Activated CD8-positive, alpha-beta memory T cell treated with anti-CD3 and anti-CD28 coated beads, Interleukin-2, amount 10 ng/mL, durations not matched to agents 7 days and 5 days (primary cell): ENCODE measurements around the gene PFDN6. TPM values are rescaled to one million over a fixed set of nuclear protein-coding genes. Genes with fewer than 3 reads are reported as not detected.
A peak's percentile ranks its signal among the peaks of the same experiment; 100 is the strongest.

Source experiments
- ATAC-seq: fragments of 150-1000 bp; cut with Tn5 transposase; one replicate; pipeline ENCODE4 v1.10.0; 2021; ENCODE audit warnings: moderate library complexity
- CTCF ChIA-PET: fragments of 350-600 bp; sonication (Branson Sonifier 250); formaldehyde crosslinking; loops from one replicate; lab custom pipeline; 2021; ENCODE audit warnings: antibody characterized with exemption; lab: Charles Lee
- DNase-seq: peaks from one replicate; pipeline ENCODE4 v3.0.0-alpha.2; 2020
- H3K27ac Mint-ChIP-seq: one replicate; pipeline ENCODE4 v1.8.0; 2021; ENCODE audit warnings: mild to moderate bottlenecking, mixed read lengths
- H3K27me3 Mint-ChIP-seq: one replicate; pipeline ENCODE4 v1.8.0; 2021; ENCODE audit warnings: mixed read lengths
- H3K36me3 Mint-ChIP-seq: one replicate; pipeline ENCODE4 v1.8.0; 2021; ENCODE audit warnings: mild to moderate bottlenecking, mixed read lengths
- H3K4me1 Mint-ChIP-seq: one replicate; pipeline ENCODE4 v1.8.0; 2021; ENCODE audit warnings: mixed read lengths
- H3K4me3 Mint-ChIP-seq: one replicate; pipeline ENCODE4 v1.8.0; 2021; ENCODE audit warnings: mild to moderate bottlenecking, moderate library complexity, mixed read lengths
- H3K9me3 Mint-ChIP-seq: one replicate; pipeline ENCODE4 v1.8.0; 2022; ENCODE audit warnings: low read depth, mixed read lengths
- total RNA-seq, 2 experiments: library from RNA; stranded (reverse); gene quantifications; one replicate each; pipeline ENCODE4 v1.2.3, GENCODE V29; 2021

PFDN6 gene
- total RNA-seq, 2 experiments from 2014 or later = 67.8 to 90.3 TPM

DNA sequence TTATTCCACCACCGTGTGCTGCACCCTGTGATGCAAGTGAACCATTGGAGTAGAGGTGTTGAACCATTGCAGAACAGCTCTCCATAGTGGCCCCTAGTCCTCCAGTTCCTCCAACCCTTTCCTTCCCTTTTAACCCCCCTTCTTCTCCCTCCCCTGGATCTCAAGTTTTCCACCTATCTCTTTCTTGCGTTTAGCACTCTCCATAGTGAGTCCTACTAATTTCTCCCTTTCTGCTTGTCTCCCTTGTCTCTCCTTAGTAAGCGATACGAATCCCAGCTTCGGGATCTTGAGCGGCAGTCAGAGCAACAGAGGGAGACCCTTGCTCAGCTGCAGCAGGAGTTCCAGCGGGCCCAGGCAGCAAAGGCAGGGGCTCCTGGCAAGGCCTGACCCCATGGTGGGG lies 1.1 kb downstream of the PFDN6 start:
- DNase-seq = no peak
- Mint-ChIP-seq H3K4me1 (peaks cover 42% of the 10 kb centered on the region), H3K4me3 (peak overlapping the region; percentile 89), H3K27ac (peak overlapping the region; percentile 89), H3K27me3 (no peaks in the 10 kb centered on the region), H3K9me3 (no peaks in the 10 kb centered on the region), H3K36me3 (peaks cover 25% of the 10 kb centered on the region)
- CTCF ChIA-PET = interaction anchor here (2.1 to 6.3 kb wide), 3 partner anchors 9 to 54 kb away, joined by 6 to 58 read pairs (median 9); partner anchors contain the start of gene B3GALT4
- ATAC-seq = no peak

DNA sequence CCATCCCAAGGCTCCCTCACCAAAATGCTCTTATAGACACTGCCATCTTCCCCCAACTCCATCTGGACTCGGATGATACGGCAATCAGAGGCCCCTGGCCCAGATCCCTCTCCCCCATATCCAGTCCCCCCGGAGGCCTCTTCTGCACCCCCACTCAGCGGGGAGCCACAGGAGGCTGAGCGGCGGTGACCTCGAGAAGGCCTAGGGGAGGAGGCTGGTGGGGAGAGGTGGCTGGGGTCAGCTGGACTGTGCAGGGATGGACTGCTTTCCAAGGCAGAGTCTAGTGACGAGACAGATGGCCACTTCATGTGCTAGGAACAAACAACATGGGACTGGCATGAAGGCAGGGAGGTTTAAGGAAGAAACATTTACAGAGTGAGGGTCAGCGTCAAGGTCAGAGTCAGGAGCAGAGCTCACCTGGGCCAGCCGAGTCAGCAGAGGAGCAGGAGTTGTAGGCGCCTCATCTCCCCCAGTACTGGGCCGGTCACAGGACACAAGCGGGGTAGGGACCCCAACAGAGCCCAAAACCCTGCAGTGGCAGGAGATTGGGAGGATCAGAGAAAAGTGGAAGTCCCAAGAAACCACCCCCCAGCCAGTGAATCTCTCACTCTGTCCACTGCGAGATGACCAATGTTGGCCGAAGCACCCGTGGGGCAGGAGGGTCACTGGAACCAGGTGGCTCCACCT lies 3.7 kb downstream of the PFDN6 start:
- Mint-ChIP-seq H3K4me1 (peaks cover 40% of the 10 kb centered on the region), H3K36me3 (peaks cover 17% of the 10 kb centered on the region), H3K9me3 (no peaks in the 10 kb centered on the region), H3K27ac (peak overlapping the region; percentile 5), H3K27me3 (no peaks in the 10 kb centered on the region), H3K4me3 (no peak overlapping the region)
- no peak for DNase-seq
- ATAC-seq = no peak
- CTCF ChIA-PET = no interaction called here

DNA sequence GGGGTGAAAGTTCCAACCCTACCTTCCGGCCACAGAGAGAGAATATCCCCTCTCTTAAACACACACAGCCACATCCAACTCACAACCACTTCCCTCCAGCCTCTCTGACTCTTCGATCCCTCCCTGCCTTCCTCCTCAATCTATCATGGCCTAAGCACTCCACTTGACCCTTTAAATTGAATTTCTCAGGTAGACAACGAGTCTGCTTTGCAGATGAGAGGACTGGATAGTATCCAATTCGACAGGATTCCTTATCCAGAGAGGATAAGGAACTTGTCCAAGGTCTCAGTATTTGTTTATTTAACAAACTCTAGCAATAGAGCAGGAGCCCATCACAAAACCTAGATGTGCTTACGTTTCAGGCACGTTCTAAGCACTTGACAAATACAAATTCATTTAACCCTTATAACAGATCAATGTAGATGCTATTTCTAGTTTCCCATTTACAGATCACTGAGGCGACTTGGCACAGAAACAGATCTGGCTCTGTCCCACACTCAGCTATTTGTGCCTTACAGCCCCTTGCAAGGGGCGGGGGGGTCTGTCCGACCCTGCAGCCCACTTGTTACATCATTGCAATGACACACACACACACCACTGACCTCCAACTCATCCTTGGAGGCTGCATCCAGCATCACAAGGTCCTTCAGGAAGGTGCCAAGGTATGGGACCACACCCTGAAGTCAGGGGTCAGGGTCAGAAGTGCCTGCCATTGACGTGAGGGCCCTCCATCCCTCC lies 4.9 kb downstream of the PFDN6 start:
- H3K27me3 Mint-ChIP-seq = no peaks in the 10 kb centered on the region
- H3K27ac Mint-ChIP-seq = no peak overlapping the region
- H3K4me1 Mint-ChIP-seq = peaks cover 34% of the 10 kb centered on the region
- H3K36me3 Mint-ChIP-seq = peaks cover 15% of the 10 kb centered on the region
- H3K4me3 Mint-ChIP-seq = no peak overlapping the region
- no peak for ATAC-seq
- no peaks in the 10 kb centered on the region for H3K9me3 Mint-ChIP-seq
- no peak for DNase-seq
- CTCF ChIA-PET = no interaction called here

DNA sequence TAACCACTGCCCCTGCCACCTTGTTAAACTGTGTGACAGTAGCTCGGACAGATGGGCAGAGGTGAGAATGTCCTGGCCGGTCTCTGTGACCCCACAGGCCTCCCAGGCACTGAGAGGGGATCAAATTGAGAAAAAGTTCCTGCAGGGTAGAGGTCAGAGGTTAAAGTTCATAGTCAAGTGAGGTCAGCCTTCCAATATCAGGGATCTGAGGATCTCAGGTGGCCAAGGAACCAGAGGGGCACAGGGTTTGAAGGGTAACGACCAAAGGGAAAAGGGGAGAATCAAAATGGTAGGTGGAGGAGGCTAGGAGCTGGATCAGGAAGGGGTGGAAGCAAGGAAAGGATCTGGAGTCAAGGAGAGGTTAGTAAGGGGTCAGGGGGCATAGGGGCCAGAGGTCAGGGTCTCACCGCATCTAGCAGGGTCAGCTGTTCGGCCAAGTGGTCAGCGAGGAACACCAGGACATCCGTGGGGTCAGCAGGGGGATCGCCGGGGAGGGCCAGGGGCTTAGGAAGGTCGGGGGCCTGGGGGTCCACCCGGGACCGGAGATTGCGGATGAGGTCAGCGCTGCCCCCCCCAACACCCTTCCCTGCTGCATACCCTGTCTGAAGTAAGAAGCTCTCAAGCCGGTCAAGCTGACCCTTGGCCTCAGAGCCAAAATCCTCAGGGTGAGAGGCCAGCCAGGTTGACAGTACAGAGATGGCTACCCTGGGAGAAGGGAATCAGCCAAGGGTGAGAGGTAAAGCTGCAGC lies 6.4 kb downstream of the PFDN6 start:
- H3K36me3 Mint-ChIP-seq = peaks cover 25% of the 10 kb centered on the region
- H3K4me3 Mint-ChIP-seq = no peak overlapping the region
- H3K27me3 Mint-ChIP-seq = no peaks in the 10 kb centered on the region
- CTCF ChIA-PET = no interaction called here
- H3K9me3 Mint-ChIP-seq = no peaks in the 10 kb centered on the region
- DNase-seq (no peak), ATAC-seq (no peak)
- peak overlapping the region; percentile 24 for H3K27ac Mint-ChIP-seq
- peaks cover 30% of the 10 kb centered on the region for H3K4me1 Mint-ChIP-seq

GRCh38 chr6:33296797-33297405 lies 7.5 kb downstream of the PFDN6 start:
- ATAC-seq (no peak), DNase-seq (no peak)
- peaks cover 29% of the 10 kb centered on the region for H3K36me3 Mint-ChIP-seq
- H3K27ac Mint-ChIP-seq = no peak overlapping the region
- CTCF ChIA-PET = interaction anchor here (0.7 to 5.4 kb wide), 5 partner anchors 8 to 48 kb away, joined by 3 to 37 read pairs (median 7); partner anchors contain the start of genes PFDN6, TAPBP and WDR46
- peaks cover 30% of the 10 kb centered on the region for H3K4me1 Mint-ChIP-seq
- H3K4me3 Mint-ChIP-seq = no peak overlapping the region
- no peaks in the 10 kb centered on the region for H3K27me3 Mint-ChIP-seq
- H3K9me3 Mint-ChIP-seq = no peaks in the 10 kb centered on the region

DNA sequence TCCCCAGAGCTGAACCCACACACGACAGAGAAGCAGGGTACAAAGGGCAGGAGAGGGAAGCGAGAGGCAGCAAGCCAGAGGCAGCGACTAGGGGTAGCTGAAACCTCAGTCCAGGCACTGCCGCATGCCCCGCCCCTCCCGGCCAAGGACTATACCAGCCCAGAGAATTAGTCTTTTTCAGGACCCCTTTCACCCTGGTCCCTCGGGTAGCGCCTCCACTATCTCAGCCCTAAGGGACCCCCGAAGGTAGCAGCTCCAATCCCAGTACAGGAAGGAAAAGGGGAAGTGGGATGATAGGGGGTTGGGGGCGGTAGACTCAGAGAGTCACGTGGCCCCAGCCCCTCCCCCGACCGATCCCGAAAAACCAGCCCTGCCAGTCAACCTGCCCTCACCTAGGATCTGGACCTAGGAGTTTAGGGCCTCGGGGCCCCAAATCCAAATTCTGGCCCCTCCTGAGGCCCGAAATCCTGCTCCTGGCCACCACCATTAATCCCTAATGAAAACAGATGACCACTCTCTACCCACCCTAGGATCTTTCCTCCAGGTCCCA lies 8.1 kb downstream of the PFDN6 start:
- peak overlapping the region; percentile 90 for H3K4me3 Mint-ChIP-seq
- no peak for DNase-seq
- peaks cover 28% of the 10 kb centered on the region for H3K36me3 Mint-ChIP-seq
- H3K27ac Mint-ChIP-seq = peak overlapping the region; percentile 28
- no peak for ATAC-seq
- CTCF ChIA-PET = interaction anchor here (0.6 to 5.4 kb wide), 9 partner anchors 8 to 326 kb away, joined by 3 to 37 read pairs (median 3); partner anchors contain the start of genes B3GALT4, PFDN6, TAPBP and WDR46
- H3K27me3 Mint-ChIP-seq = no peaks in the 10 kb centered on the region
- peaks cover 30% of the 10 kb centered on the region for H3K4me1 Mint-ChIP-seq
- H3K9me3 Mint-ChIP-seq = no peaks in the 10 kb centered on the region

- Mint-ChIP-seq H3K9me3 (no peaks in the 10 kb centered on the region), H3K4me1 (peaks cover 30% of the 10 kb centered on the region), H3K27me3 (no peaks in the 10 kb centered on the region), H3K36me3 (peaks cover 27% of the 10 kb centered on the region), H3K27ac (peak overlapping the region; percentile 99), H3K4me3 (peak overlapping the region; percentile 90)
- peak; percentile 38 for ATAC-seq
- DNase-seq = peak; percentile 79
- CTCF ChIA-PET = interaction anchor here (0.6 to 5.4 kb wide), 15 partner anchors 9 to 325 kb away, joined by 3 to 37 read pairs (median 7); partner anchors contain the start of genes B3GALT4, PFDN6, RPS18 and TAPBP
Measured at GRCh38 chr6:33297956-33298772, 8.8 kb downstream of the PFDN6 start.

GRCh38 chr6:33298773-33299236 lies 9.4 kb downstream of the PFDN6 start, which contains the start of gene RGL2:
RGL2 (minus strand) TSS chr6:33298942; CDS start chr6:33298610, 332 bp downstream.
- Mint-ChIP-seq H3K4me3 (peak within 1 kb of the TSS; percentile 90), H3K27ac (peak within 1 kb of the TSS; percentile 99), H3K27me3 (no peaks in the 10 kb centered on the region), H3K9me3 (no peaks in the 10 kb centered on the region), H3K4me1 (peaks cover 33% of the 10 kb centered on the region), H3K36me3 (peaks cover 33% of the 10 kb centered on the region)
- peak; percentile 53 for ATAC-seq
- peak; percentile 83 for DNase-seq
- CTCF ChIA-PET = interaction anchor here (1.0 to 5.4 kb wide), 14 partner anchors 10 to 287 kb away, joined by 3 to 37 read pairs (median 8); partner anchors contain the start of genes B3GALT4, PFDN6, RPS18 and TAPBP

GRCh38 chr6:33299237-33299944 lies 10.0 kb downstream of the PFDN6 start:
- H3K4me3 Mint-ChIP-seq = peak overlapping the region; percentile 90
- H3K9me3 Mint-ChIP-seq = no peaks in the 10 kb centered on the region
- H3K27ac Mint-ChIP-seq = peak overlapping the region; percentile 99
- peaks cover 34% of the 10 kb centered on the region for H3K4me1 Mint-ChIP-seq
- peaks cover 35% of the 10 kb centered on the region for H3K36me3 Mint-ChIP-seq
- peak; percentile 95 for DNase-seq
- H3K27me3 Mint-ChIP-seq = no peaks in the 10 kb centered on the region
- CTCF ChIA-PET = interaction anchor here (0.8 to 5.4 kb wide), 16 partner anchors 9 to 286 kb away, joined by 3 to 37 read pairs (median 6); partner anchors contain the start of genes B3GALT4, PFDN6, RPS18 and TAPBP
- peak; percentile 85 for ATAC-seq

- Mint-ChIP-seq H3K27me3 (no peaks in the 10 kb centered on the region), H3K27ac (no peak overlapping the region), H3K4me3 (no peak overlapping the region), H3K4me1 (peaks cover 37% of the 10 kb centered on the region), H3K9me3 (no peaks in the 10 kb centered on the region), H3K36me3 (peaks cover 48% of the 10 kb centered on the region)
- ATAC-seq (no peak), DNase-seq (no peak)
- CTCF ChIA-PET = interaction anchor here (1.1 to 5.4 kb wide), 5 partner anchors 10 to 43 kb away, joined by 3 to 37 read pairs (median 4); partner anchors contain the start of genes B3GALT4, PFDN6, TAPBP and WDR46
Measured at GRCh38 chr6:33301877-33302276, 12.5 kb downstream of the PFDN6 start.

GRCh38 chr6:33304216-33304615 lies 14.8 kb downstream of the PFDN6 start:
- no peak for ATAC-seq
- peaks cover 36% of the 10 kb centered on the region for H3K4me1 Mint-ChIP-seq

More at GRCh38 chr6:33304216-33304615, 14.8 kb downstream of the PFDN6 start:
- Mint-ChIP-seq H3K27me3 (no peaks in the 10 kb centered on the region), H3K9me3 (no peaks in the 10 kb centered on the region), H3K27ac (no peak overlapping the region), H3K36me3 (peaks cover 62% of the 10 kb centered on the region), H3K4me3 (no peak overlapping the region)
- DNase-seq = no peak
- CTCF ChIA-PET = no interaction called here
